H1 (cell line): ENCODE data around the gene HOXB4. TPM values are rescaled to one million over a fixed set of nuclear protein-coding genes. Genes with fewer than 3 reads are reported as not detected.

Experiments used
- JUN ChIP-seq: IDR thresholded peaks from 2 replicates; pipeline ENCODE4 v1.6.1; 2011; ENCODE audit warnings: low read depth, mild to moderate bottlenecking, improper control_type of control experiment, low read length
- polyA plus RNA-seq, 7 experiments: library from polyadenylated mRNA; depleted of rRNA in 3 of 7; stranded (reverse) in 5 of 7; unstranded in 2 of 7; fragments of >200 nt in 5 of 7; fragments of 200-250 nt in 2 of 7; gene quantifications; 1 replicate in 5 of 7; 2 replicates in 1 of 7; 4 replicates in 1 of 7; pipeline versions ENCODE4 v1.2.1 to v1.2.3, GENCODE V29; 2011 to 2013; ENCODE audit warnings: missing spikeins in 2 of 7, mixed read lengths in 2 of 7
- total RNA-seq: library from RNA; stranded (reverse); fragmentation: NEBNext Ultra II Directional; extraction: Animal tissue kit (Norgen Biotek cat#: 25700); gene quantifications from 2 replicates; pipeline ENCODE4 v1.2.1, GENCODE V29; 2021

The HOXB4 gene
- total and polyA plus RNA-seq, 2 of the 8 experiments (the other 6 are each of a cell fraction or from before 2014, with no cell fraction given): not detected

GRCh38 chr17:48594538-48595277 is 16.6 kb upstream of the HOXB4 start (continued):
- TF ChIP-seq JUN: no peak
